HG03575 (cell line): ENCODE measurements around the gene APOL3.
"Not testable (repeated sequence)": the region's sequence is repeated elsewhere in the genome, so short reads cannot be mapped to it uniquely, and the experiment has no call there.

ENCODE experiments used
- ATAC-seq: cut with Tn5 transposase; IDR thresholded peaks from one replicate; pipeline ENCODE4 v1.9.1; 2021; ENCODE audit not compliant: unreplicated experiment, insufficient number of reproducible peaks, low FRiP score; ENCODE audit errors: extremely low read depth

APOL3 gene

GRCh38 chr22:36113121-36113520, 47.4 kb downstream of the APOL3 start:
- ATAC-seq = no peak

- ATAC-seq = no peak
These were observed 49.2 kb downstream of the APOL3 start for GRCh38 chr22:36111316-36111715.

- no peak for ATAC-seq
These were observed 50.2 kb downstream of the APOL3 start for GRCh38 chr22:36110306-36110881.

GRCh38 chr22:36107436-36107835, 53.1 kb downstream of the APOL3 start:
- no peak for ATAC-seq

- ATAC-seq = no peak
These were observed 53.6 kb downstream of the APOL3 start for GRCh38 chr22:36106910-36107309.

GRCh38 chr22:36104988-36105387, 55.6 kb downstream of the APOL3 start:
- no peak for ATAC-seq

- ATAC-seq = no peak
These were observed 56.1 kb downstream of the APOL3 start for GRCh38 chr22:36104435-36104834.

- no peak for ATAC-seq
These were observed 56.7 kb downstream of the APOL3 start for GRCh38 chr22:36103891-36104290.

GRCh38 chr22:36102995-36103394, 57.6 kb downstream of the APOL3 start:
- ATAC-seq = no peak

- no peak for ATAC-seq
These were observed 58.8 kb downstream of the APOL3 start for GRCh38 chr22:36101756-36102155.

- not testable (repeated sequence) for ATAC-seq
These were observed 59.6 kb downstream of the APOL3 start for GRCh38 chr22:36100908-36101307.

GRCh38 chr22:36100134-36100824, 60.3 kb downstream of the APOL3 start:
- ATAC-seq = no peak

GRCh38 chr22:36099561-36099960, 61.0 kb downstream of the APOL3 start:
- ATAC-seq = not testable (repeated sequence)

- no peak for ATAC-seq
These were observed 62.7 kb downstream of the APOL3 start for GRCh38 chr22:36097880-36098279.

GRCh38 chr22:36090772-36091171, 69.8 kb downstream of the APOL3 start:
- not testable (repeated sequence) for ATAC-seq
